Prostate gland (tissue), 2 donors: Measurements from ENCODE around the gene GLG1. TPM values are rescaled to one million over a fixed set of nuclear protein-coding genes. Genes with fewer than 3 reads are reported as not detected.

Source experiments
- DNase-seq: peaks from one replicate; pipeline ENCODE4 v3.0.0-alpha.2; 2019; ENCODE audit warnings: low spot score
- H3K27ac ChIP-seq, 2 donors: fragments of 200-600 bp; sonication (generic); 2 replicates each; pipeline ENCODE4 v1.5.1; 2017 to 2019
- H3K27me3 ChIP-seq: fragments of 200-600 bp; sonication (generic); replicated peaks from 2 replicates; pipeline ENCODE4 v1.5.1; 2019; ENCODE audit not compliant: insufficient read depth
- H3K36me3 ChIP-seq, 2 donors: fragments of 200-600 bp; sonication (generic); 1 replicate in 1 of 2; 2 replicates in 1 of 2; pipeline versions ENCODE4 v1.5.1 to v1.8.1; 2017 to 2019
- H3K4me1 ChIP-seq: fragments of 200-600 bp; sonication (generic); replicated peaks from 2 replicates; pipeline ENCODE4 v1.5.1; 2019
- H3K4me3 ChIP-seq, 2 donors: fragments of 200-600 bp; sonication (generic); 2 replicates each; pipeline ENCODE4 v1.5.1; 2017 to 2019
- H3K9me3 ChIP-seq: fragments of 200-600 bp; sonication (generic); 2 replicates; pipeline ENCODE4 v1.5.1; 2017
- CTCF ChIP-seq, 4 experiments: fragments of 200-600 bp in 2 of 4; fragments of 450-650 bp in 2 of 4; sonication (generic) in 2 of 4; IDR thresholded peaks; 1 replicate in 3 of 4; 2 replicates in 1 of 4; pipeline ENCODE4 v1.5.1; 2016 to 2019; ENCODE audit warnings: antibody characterized with exemption in 4 of 4, mild to moderate bottlenecking in 2 of 4, moderate library complexity in 2 of 4
- POLR2A ChIP-seq: fragments of 450-650 bp; IDR thresholded peaks from one replicate; pipeline ENCODE4 v1.6.1; 2016; ENCODE audit warnings: antibody characterized with exemption, mild to moderate bottlenecking
- POLR2AphosphoS5 ChIP-seq: sonication (generic); formaldehyde crosslinking; IDR thresholded peaks from one replicate; pipeline ENCODE4 v1.6.1; 2017; ENCODE audit warnings: antibody characterized with exemption
- WGBS: methylation state at CpG from one replicate; pipeline ENCODE4 v1.1.5; 2018; 5-methylcytosine and 5-hydroxymethylcytosine counted together
- intact Hi-C: fragments of 100-400 bp; cut with DNase I; formaldehyde crosslinking; loops from one replicate; pipeline ENCODE4 v1.14.2; 2022
- total RNA-seq, 2 donors: library from RNA; depleted of rRNA; stranded (reverse); fragments of >200 nt; gene quantifications; one replicate each; pipeline ENCODE4 v1.1.0, GENCODE V29; 2016

The GLG1 gene
- total RNA-seq, 2 donors from 2014 or later, result 135 to 189 TPM

- Histone ChIP-seq H3K27me3 (no peaks in the 10 kb centered on the region), H3K4me1 (no peaks in the 10 kb centered on the region), H3K36me3 (no peaks in the 10 kb centered on the region), H3K4me3 (no peak overlapping the region), H3K9me3 (no peaks in the 10 kb centered on the region), H3K27ac (no peak overlapping the region)
- intact Hi-C loops, result no loop called here
- 54% methylated on average over 3 of the region's 3 CpGs for WGBS
- no peak for DNase-seq
- TF ChIP-seq CTCF (IDR thresholded peaks at IDR 0.05), result no peak
- no peak for TF ChIP-seq POLR2AphosphoS5
- TF ChIP-seq POLR2A, result no peak
Observed at GRCh38 chr16:74500907-74501306, 106.0 kb downstream of the GLG1 start.

DNA sequence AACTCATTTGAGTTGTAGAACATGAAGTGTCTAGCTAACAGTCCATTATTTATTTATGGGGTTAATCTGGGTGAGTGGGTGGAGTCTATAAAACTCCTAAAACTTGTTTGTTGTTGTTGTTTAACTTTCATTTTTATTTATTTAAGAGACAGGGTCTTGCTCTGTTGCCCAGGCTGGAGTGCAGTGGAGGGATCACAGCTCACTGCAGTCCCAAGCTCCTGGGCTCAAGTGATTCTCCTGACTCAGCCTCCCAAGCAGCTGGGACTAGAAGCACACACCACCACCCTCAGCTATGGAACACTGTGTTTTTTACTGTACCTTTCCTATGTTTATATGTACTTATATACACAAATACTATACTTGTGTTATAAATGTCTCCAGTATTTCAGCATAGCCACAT is 107.8 kb downstream of the GLG1 start:
- H3K36me3 ChIP-seq, result no peaks in the 10 kb centered on the region
- no peak overlapping the region for H3K27ac ChIP-seq
- no peaks in the 10 kb centered on the region for H3K4me1 ChIP-seq
- no peak for TF ChIP-seq POLR2AphosphoS5
- TF ChIP-seq POLR2A, result no peak
- TF ChIP-seq CTCF (IDR thresholded peaks at IDR 0.05), result no peak
- H3K9me3 ChIP-seq, result no peaks in the 10 kb centered on the region
- no peaks in the 10 kb centered on the region for H3K27me3 ChIP-seq
- intact Hi-C loops, result no loop called here
- no peak for DNase-seq
- H3K4me3 ChIP-seq, result no peak overlapping the region

DNA sequence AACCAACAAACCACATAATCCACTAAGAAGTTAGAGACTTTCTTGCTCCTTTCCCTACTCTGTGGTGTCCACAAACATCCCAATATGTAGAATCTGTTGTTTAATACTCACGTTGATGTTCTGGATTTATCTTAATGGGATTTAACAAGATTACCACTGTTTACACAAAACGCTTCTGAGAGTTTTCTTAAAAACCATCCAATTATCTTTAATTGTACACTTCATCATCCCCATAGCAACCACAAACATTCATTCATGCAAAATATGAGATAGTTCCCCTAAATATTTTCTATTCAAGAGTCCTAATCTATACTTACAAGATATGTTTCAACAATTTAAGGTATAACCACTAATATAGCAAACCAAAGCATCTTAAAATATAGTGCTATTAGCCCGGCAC is 109.2 kb downstream of the GLG1 start:
- Histone ChIP-seq H3K4me3 (no peak overlapping the region), H3K36me3 (no peaks in the 10 kb centered on the region), H3K27ac (no peak overlapping the region), H3K4me1 (no peaks in the 10 kb centered on the region), H3K9me3 (no peaks in the 10 kb centered on the region), H3K27me3 (no peaks in the 10 kb centered on the region)
- 77% methylated on average over 3 of the region's 3 CpGs for WGBS
- TF ChIP-seq POLR2A (no peak), POLR2AphosphoS5 (no peak), CTCF (IDR thresholded peaks at IDR 0.05) (no peak)
- intact Hi-C loops, result no loop called here
- DNase-seq, result no peak

GRCh38 chr16:74496054-74496453 is 110.9 kb downstream of the GLG1 start:
- 100% methylated on average over 3 of the region's 3 CpGs for WGBS

DNA sequence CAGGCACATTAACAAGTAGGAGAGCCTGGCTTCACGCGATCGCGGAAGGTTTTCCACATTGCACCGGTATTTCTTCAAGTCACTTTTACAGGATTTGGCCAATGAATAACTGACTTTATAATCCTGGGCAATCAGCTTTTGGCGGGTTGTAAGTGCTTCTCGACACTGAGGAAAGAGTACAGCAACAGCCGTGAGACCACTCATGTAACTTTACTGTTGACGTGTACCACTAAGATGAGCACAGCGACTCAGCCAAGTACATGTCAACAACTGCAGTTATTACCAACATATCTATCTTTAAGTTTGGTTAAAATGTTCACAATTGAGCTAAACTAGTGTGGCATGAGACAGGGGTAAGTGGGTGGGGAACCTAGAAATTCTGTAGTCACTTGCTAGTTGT is 113.9 kb downstream of the GLG1 start:
- no peak for DNase-seq
- intact Hi-C loops, result no loop called here
- no peaks in the 10 kb centered on the region for H3K36me3 ChIP-seq

More at GRCh38 chr16:74496054-74496453, 110.9 kb downstream of the GLG1 start:
- Histone ChIP-seq H3K36me3 (no peaks in the 10 kb centered on the region), H3K27me3 (no peaks in the 10 kb centered on the region), H3K27ac (no peak overlapping the region), H3K9me3 (no peaks in the 10 kb centered on the region), H3K4me3 (no peak overlapping the region), H3K4me1 (no peaks in the 10 kb centered on the region)
- DNase-seq, result no peak
- TF ChIP-seq POLR2A (no peak), CTCF (IDR thresholded peaks at IDR 0.05) (no peak)
- intact Hi-C loops, result no loop called here

More for the DNA sequence above, 113.9 kb downstream of the GLG1 start:
- no peaks in the 10 kb centered on the region for H3K9me3 ChIP-seq
- no peak for TF ChIP-seq POLR2A
- no peak for TF ChIP-seq CTCF (IDR thresholded peaks at IDR 0.05)
- no peak for TF ChIP-seq POLR2AphosphoS5
- H3K4me3 ChIP-seq, result no peak overlapping the region
- no peaks in the 10 kb centered on the region for H3K27me3 ChIP-seq
- no peaks in the 10 kb centered on the region for H3K4me1 ChIP-seq
- 87% methylated on average over 10 of the region's 10 CpGs for WGBS
- H3K27ac ChIP-seq, result no peak overlapping the region
